ENCODE data around the gene SDK2.

SDK2 gene

DNA sequence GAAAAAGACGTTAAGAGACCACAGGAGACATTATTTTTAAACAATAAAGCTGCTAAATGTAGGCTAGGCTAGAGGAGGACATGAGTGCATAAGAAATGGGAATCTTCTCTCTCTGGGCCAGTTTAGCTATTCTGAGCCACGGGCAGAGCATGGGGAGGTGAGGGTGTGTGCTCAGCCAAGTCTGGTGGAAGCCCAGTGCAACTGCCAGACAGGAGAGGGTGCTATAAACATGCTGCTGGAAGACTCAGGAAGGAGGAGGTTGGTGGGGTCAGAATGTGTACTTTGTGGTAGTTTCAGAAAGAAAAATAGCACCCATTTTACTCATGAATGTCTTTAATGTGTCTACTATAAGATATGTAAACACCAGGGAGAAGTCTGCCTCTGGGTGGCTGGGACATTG lies 5.9 kb upstream of the SDK2 start:
- Histone ChIP-seq H3K4me3 (ENCODE audit: low read length) (no peak overlapping the region), H3K4me1 (ENCODE audit: control insufficient read depth, insufficient read depth, low read length) (no peaks in the 10 kb centered on the region), H3K27me3 (ENCODE audit: control insufficient read depth, insufficient read depth, low read length) (peaks cover 21% of the 10 kb centered on the region), H3K9ac (ENCODE audit: low read length) (no peak overlapping the region), H3K36me3 (ENCODE audit: control insufficient read depth, insufficient read depth, low read length) (no peaks in the 10 kb centered on the region), H3K9me3 (ENCODE audit: control insufficient read depth, low read length) (no peaks in the 10 kb centered on the region)

GRCh38 chr17:73648974-73649373 lies 4.7 kb upstream of the SDK2 start:
- Histone ChIP-seq H3K9ac (ENCODE audit: low read length) (no peak overlapping the region), H3K9me3 (ENCODE audit: control insufficient read depth, low read length) (no peaks in the 10 kb centered on the region), H3K4me3 (ENCODE audit: low read length) (no peak overlapping the region), H3K4me1 (ENCODE audit: control insufficient read depth, insufficient read depth, low read length) (no peaks in the 10 kb centered on the region), H3K27me3 (ENCODE audit: control insufficient read depth, insufficient read depth, low read length) (peaks cover 28% of the 10 kb centered on the region), H3K36me3 (ENCODE audit: control insufficient read depth, insufficient read depth, low read length) (no peaks in the 10 kb centered on the region)

GRCh38 chr17:73648543-73648820 lies 4.2 kb upstream of the SDK2 start:
- H3K27me3 ChIP-seq (ENCODE audit: control insufficient read depth, insufficient read depth, low read length): peaks cover 33% of the 10 kb centered on the region
- H3K4me1 ChIP-seq (ENCODE audit: control insufficient read depth, insufficient read depth, low read length): peaks cover under 1% of the 10 kb centered on the region
- no peaks in the 10 kb centered on the region for H3K36me3 ChIP-seq (ENCODE audit: control insufficient read depth, insufficient read depth, low read length)
- no peak overlapping the region for H3K4me3 ChIP-seq (ENCODE audit: low read length)
- H3K9ac ChIP-seq (ENCODE audit: low read length): no peak overlapping the region
- H3K9me3 ChIP-seq (ENCODE audit: control insufficient read depth, low read length): no peaks in the 10 kb centered on the region

DNA sequence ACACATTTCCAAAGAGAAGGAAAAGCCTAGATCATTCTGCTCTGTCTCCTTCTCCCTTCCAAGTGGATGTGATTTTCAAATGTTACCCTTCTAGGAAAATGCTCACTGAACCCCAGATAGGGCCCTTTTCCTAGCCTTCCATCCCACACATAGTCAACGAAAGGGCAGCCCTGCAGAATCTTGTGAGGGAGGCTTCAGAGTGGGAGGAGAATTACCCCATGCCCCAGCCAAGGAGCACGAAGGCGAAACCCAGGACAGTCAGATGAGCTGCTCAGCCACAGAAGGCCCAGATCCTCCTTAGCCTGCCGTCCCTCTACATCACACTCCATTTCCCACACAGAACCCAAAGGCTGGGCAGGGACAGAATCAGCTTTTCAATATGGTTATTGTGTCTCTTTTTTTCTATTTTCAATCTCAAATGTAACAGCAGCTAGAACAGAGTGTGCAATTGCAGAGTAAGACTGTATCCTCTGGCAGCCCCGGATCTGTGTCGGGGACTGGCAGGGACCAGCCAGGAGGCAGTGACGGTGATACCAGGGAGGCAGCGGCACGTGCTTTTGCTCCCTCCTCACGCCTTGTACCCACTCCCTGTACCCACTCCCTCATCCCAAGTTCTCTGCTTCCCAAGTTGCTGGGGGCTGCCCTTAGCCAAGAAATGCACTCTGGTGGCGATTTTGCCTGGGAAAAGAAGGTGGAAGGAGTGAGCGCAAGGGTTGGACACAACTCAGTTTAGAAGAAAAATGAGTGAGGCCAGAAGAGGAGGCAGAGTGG lies 3.7 kb upstream of the SDK2 start:
- H3K27me3 ChIP-seq (ENCODE audit: control insufficient read depth, insufficient read depth, low read length): peaks cover 38% of the 10 kb centered on the region
- H3K9ac ChIP-seq (ENCODE audit: low read length): no peak overlapping the region
- no peaks in the 10 kb centered on the region for H3K36me3 ChIP-seq (ENCODE audit: control insufficient read depth, insufficient read depth, low read length)

GRCh38 chr17:73647301-73647695 lies 3.1 kb upstream of the SDK2 start:
- H3K4me1 ChIP-seq (ENCODE audit: control insufficient read depth, insufficient read depth, low read length): peaks cover 8% of the 10 kb centered on the region
- no peak overlapping the region for H3K9ac ChIP-seq (ENCODE audit: low read length)
- H3K9me3 ChIP-seq (ENCODE audit: control insufficient read depth, low read length): no peaks in the 10 kb centered on the region
- H3K36me3 ChIP-seq (ENCODE audit: control insufficient read depth, insufficient read depth, low read length): no peaks in the 10 kb centered on the region
- no peak overlapping the region for H3K4me3 ChIP-seq (ENCODE audit: low read length)
- H3K27me3 ChIP-seq (ENCODE audit: control insufficient read depth, insufficient read depth, low read length): peaks cover 45% of the 10 kb centered on the region

More for the DNA sequence above, 3.7 kb upstream of the SDK2 start:
- no peak overlapping the region for H3K4me3 ChIP-seq (ENCODE audit: low read length)
- peaks cover 6% of the 10 kb centered on the region for H3K4me1 ChIP-seq (ENCODE audit: control insufficient read depth, insufficient read depth, low read length)
- no peaks in the 10 kb centered on the region for H3K9me3 ChIP-seq (ENCODE audit: control insufficient read depth, low read length)

DNA sequence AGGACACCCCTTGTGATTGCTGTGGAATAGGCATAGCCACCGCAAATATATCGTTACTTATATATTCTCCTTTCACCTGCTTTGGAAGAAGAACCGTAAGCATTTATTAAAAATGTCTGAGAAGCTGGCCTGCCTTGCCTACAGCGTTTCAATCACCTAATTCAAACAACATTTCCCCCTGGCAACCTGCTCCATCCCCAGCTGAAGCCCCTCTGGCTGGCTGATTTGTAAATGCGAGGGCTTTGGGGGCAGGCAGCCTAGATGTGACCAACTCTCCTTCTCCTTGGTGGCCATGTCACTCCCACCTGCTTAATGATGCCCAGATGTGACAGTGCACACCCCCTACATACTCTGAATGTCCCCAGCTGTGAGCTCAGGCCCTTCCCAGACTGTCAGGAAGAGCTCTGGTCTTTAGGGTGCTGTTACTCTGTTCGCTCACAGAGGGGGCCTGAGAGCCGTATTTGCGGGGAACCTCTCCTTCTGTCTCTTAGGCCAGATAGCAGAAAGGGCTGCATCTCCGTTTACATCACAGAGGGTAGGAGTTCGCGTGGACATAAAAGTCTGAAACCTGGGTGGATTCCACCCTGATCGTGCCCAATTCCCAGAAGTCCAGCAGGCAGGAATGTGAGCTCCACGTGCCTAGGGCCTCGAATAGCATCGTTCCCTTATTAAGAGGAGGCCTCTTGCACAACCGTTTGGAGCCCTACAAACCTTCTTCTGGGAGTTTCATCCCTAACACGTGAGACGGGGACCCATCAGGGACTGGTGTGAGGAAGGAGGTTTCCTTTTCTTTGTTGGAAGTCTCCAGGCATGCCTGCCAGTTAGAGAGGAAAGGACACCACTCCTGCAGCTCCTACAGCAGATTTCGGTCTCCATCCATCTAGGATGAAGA lies 2.4 kb upstream of the SDK2 start:
- H3K36me3 ChIP-seq (ENCODE audit: control insufficient read depth, insufficient read depth, low read length): no peaks in the 10 kb centered on the region
- H3K9ac ChIP-seq (ENCODE audit: low read length): no peak overlapping the region
- no peaks in the 10 kb centered on the region for H3K9me3 ChIP-seq (ENCODE audit: control insufficient read depth, low read length)
- H3K4me3 ChIP-seq (ENCODE audit: low read length): no peak overlapping the region
- H3K4me1 ChIP-seq (ENCODE audit: control insufficient read depth, insufficient read depth, low read length): peaks cover 8% of the 10 kb centered on the region
- peaks cover 51% of the 10 kb centered on the region for H3K27me3 ChIP-seq (ENCODE audit: control insufficient read depth, insufficient read depth, low read length)

DNA sequence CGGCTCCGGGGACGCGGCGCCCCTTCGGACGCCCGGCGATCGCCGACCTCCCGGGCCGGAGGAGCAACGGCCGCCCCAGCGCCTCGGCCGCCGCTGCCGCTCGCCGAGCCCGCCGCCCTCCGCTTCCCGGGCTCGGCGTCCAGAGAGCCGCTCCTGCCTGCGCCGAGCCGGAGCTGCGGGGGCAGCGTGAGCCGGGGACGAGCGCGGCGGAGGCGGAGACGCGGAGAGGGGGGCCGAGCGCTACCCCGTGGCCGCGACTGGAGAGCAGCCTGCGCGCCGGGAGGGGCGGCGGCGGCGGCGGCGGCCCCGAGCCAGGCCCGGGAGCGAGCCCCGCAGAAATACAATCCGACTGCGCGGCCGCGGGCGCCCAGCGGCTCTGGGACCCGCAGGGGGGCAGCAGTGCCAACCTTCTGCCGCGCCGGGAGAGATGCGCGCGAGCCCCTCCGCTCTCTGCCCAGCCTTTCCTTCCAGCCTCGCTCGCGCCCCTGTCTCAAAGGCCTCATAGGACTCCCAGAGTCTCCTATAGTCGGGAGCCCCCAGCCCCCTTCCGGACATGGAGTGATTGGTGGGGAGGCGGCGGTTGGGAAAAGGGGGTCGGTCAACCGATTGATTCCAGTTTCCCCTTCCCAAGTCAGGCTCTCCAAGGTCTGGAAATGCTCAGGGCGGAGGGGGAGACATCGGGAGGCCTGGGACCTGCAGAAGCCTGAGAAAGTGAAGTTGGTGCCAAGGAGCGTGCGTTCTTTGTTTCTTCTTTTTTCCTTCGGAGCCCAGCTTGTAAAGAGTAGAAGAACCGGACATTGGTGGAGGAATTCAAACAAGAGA lies 1.0 kb upstream of the SDK2 start:
- Histone ChIP-seq H3K4me1 (ENCODE audit: control insufficient read depth, insufficient read depth, low read length) (peaks cover 8% of the 10 kb centered on the region), H3K27me3 (ENCODE audit: control insufficient read depth, insufficient read depth, low read length) (peaks cover 61% of the 10 kb centered on the region), H3K9ac (ENCODE audit: low read length) (no peak overlapping the region), H3K4me3 (ENCODE audit: low read length) (no peak overlapping the region), H3K9me3 (ENCODE audit: control insufficient read depth, low read length) (no peaks in the 10 kb centered on the region), H3K36me3 (ENCODE audit: control insufficient read depth, insufficient read depth, low read length) (no peaks in the 10 kb centered on the region)

DNA sequence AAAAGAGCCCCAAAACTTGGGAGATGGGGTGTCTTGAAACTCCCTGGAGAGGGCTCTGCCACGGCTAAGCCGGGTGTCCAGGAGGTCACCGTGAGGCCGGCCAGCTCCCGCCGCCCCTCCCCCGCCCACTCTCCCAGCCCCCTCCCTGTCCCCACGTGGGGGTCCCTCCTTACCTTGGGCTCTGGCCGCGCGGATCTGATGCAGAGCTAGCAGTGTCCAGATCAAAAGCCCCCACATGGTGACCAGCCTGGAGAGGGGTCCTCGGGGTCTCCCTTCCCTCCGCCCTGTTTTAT lies 447 bp downstream of the SDK2 start:
- Histone ChIP-seq H3K27me3 (ENCODE audit: control insufficient read depth, insufficient read depth, low read length) (peaks cover 61% of the 10 kb centered on the region), H3K9me3 (ENCODE audit: control insufficient read depth, low read length) (no peaks in the 10 kb centered on the region), H3K9ac (ENCODE audit: low read length) (no peak overlapping the region), H3K36me3 (ENCODE audit: control insufficient read depth, insufficient read depth, low read length) (no peaks in the 10 kb centered on the region), H3K4me3 (ENCODE audit: low read length) (no peak overlapping the region), H3K4me1 (ENCODE audit: control insufficient read depth, insufficient read depth, low read length) (peaks cover 8% of the 10 kb centered on the region)

DNA sequence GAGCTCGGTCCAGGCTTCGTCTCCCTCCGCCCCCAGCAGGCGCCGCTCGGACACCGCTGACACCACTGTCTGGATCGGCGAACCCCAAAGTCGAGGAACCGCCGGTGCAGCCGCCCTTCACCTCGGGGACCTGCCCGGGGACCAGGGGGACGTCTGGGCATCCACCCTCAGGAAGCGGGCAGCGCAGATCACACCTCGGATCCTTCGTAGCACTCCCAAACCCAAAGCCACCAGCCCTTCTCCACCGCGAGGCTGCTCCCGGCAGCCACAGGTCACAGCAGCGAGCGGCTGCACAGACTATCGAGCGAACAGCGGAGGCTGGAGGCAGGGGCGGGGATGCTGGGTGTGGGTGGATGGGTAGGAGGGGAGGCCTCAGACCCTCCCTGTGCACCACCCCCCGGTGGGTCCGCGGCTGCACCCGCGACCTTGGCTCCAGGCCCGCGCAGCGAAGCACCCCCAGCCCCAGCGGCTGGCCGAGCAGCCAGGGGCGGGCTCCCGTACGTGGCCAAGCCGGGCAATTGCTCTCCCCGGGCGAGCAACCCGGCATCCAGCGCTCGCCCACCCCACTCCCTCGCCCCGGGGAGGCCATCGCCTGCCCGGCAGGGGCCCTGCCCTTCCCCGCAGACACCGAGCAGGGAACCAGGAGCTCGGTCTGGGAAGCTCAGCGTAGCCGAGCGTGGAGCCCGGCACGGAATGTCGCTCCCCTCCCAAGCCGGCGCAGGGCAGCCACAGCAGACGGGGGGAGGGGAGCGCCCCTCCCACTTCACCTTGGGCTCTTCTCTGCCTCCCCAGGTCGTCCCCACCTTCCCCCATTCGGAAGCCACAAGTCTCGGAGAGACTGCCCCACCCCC lies 1.0 kb downstream of the SDK2 start:
- H3K4me3 ChIP-seq (ENCODE audit: low read length): no peak overlapping the region
- H3K9me3 ChIP-seq (ENCODE audit: control insufficient read depth, low read length): no peaks in the 10 kb centered on the region
- peaks cover 8% of the 10 kb centered on the region for H3K4me1 ChIP-seq (ENCODE audit: control insufficient read depth, insufficient read depth, low read length)
- H3K36me3 ChIP-seq (ENCODE audit: control insufficient read depth, insufficient read depth, low read length): no peaks in the 10 kb centered on the region
- H3K27me3 ChIP-seq (ENCODE audit: control insufficient read depth, insufficient read depth, low read length): peaks cover 64% of the 10 kb centered on the region
- no peak overlapping the region for H3K9ac ChIP-seq (ENCODE audit: low read length)

- no peaks in the 10 kb centered on the region for H3K36me3 ChIP-seq (ENCODE audit: control insufficient read depth, insufficient read depth, low read length)
- peaks cover 8% of the 10 kb centered on the region for H3K4me1 ChIP-seq (ENCODE audit: control insufficient read depth, insufficient read depth, low read length)
- H3K9me3 ChIP-seq (ENCODE audit: control insufficient read depth, low read length): no peaks in the 10 kb centered on the region
- H3K27me3 ChIP-seq (ENCODE audit: control insufficient read depth, insufficient read depth, low read length): peaks cover 68% of the 10 kb centered on the region
- H3K4me3 ChIP-seq (ENCODE audit: low read length): no peak overlapping the region
- no peak overlapping the region for H3K9ac ChIP-seq (ENCODE audit: low read length)
These were observed 1.6 kb downstream of the SDK2 start for GRCh38 chr17:73642659-73643000.

DNA sequence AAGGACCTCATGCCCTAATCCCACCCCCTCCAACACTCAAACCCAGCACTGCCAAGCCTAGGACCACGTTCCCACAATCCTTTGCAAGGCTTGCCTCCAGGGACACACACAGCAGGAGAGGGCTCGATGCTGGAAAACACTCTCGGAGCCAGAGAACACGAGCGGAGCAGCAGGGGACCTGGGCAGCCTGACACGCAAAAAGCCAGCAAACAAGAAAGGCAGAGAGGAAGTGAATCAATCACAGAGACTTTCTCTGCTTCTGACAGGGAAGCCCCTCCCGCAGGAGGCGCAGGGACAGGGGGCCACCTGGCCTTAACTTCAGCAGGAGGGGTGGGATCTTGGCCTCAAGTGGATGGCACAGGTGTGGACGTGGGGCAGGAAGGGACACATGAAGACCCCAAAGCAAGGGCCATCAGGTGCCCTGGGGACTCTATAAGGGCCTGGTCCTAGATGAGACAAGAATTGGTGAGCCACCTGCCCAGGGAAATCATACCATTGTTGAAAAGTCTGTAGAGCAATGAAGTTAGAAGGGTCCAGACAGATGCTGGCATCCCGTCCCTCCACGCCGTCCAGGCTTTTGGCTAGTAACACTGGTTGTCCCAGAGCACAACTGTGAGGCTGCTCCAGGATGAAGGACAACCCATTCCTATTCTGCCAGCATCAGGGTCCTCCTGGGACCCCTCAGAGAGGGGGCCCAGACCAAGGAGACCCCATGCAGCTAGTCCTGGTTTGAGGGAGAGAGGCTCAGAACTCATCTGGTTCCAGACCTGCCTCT lies 2.2 kb downstream of the SDK2 start:
- Histone ChIP-seq H3K36me3 (ENCODE audit: control insufficient read depth, insufficient read depth, low read length) (no peaks in the 10 kb centered on the region), H3K4me3 (ENCODE audit: low read length) (no peak overlapping the region), H3K4me1 (ENCODE audit: control insufficient read depth, insufficient read depth, low read length) (peaks cover 8% of the 10 kb centered on the region), H3K9me3 (ENCODE audit: control insufficient read depth, low read length) (no peaks in the 10 kb centered on the region), H3K27me3 (ENCODE audit: control insufficient read depth, insufficient read depth, low read length) (peaks cover 65% of the 10 kb centered on the region), H3K9ac (ENCODE audit: low read length) (no peak overlapping the region)

All from mucosa of stomach (tissue), 1 donor.